ENCODE results near the gene TMEM108.

Gene TMEM108

GRCh38 chr3:133025546-133025945 lies 12.6 kb upstream of the TMEM108 start:
- no peak for ATAC-seq
- TF ChIP-seq ZFP30 (CRISPR knock-in tag; IDR thresholded peaks at IDR 0.05) (no peak), ZNF8 (CRISPR knock-in tag; IDR thresholded peaks at IDR 0.05) (no peak), ESRRG (CRISPR knock-in tag; IDR thresholded peaks at IDR 0.05) (no peak), PPARA (CRISPR knock-in tag; IDR thresholded peaks at IDR 0.05; ENCODE audit: borderline replicate concordance) (no peak), TOX (CRISPR knock-in tag; IDR thresholded peaks at IDR 0.05; ENCODE audit: borderline replicate concordance) (no peak), ZNF565 (CRISPR knock-in tag; conservative IDR thresholded peaks at IDR 0.05; ENCODE audit: low read depth) (no peak), CREB5 (CRISPR knock-in tag; IDR thresholded peaks at IDR 0.05; ENCODE audit: low read depth) (no peak), ARNTL (CRISPR knock-in tag; IDR thresholded peaks at IDR 0.05; ENCODE audit: borderline replicate concordance, low read depth) (no peak), BACH2 (CRISPR knock-in tag; IDR thresholded peaks at IDR 0.05; ENCODE audit: borderline replicate concordance) (no peak), SNAI2 (CRISPR knock-in tag; IDR thresholded peaks at IDR 0.05) (no peak), TSHZ2 (CRISPR knock-in tag; IDR thresholded peaks at IDR 0.05) (no peak), POU6F1 (CRISPR knock-in tag; IDR thresholded peaks at IDR 0.05; ENCODE audit: borderline replicate concordance, low read depth) (no peak), ZC3H10 (CRISPR knock-in tag; IDR thresholded peaks at IDR 0.05) (no peak), ZFP3 (CRISPR knock-in tag; IDR thresholded peaks at IDR 0.05) (no peak)

GRCh38 chr3:133032301-133032700 lies 5.9 kb upstream of the TMEM108 start:
- no peak for ATAC-seq
- no peak for TF ChIP-seq TSHZ2 (CRISPR knock-in tag; IDR thresholded peaks at IDR 0.05)
- TF ChIP-seq RARB (CRISPR knock-in tag; IDR thresholded peaks at IDR 0.05), result no peak
- no peak for TF ChIP-seq GLIS3 (CRISPR knock-in tag; IDR thresholded peaks at IDR 0.05)
- no peak for TF ChIP-seq CREB5 (CRISPR knock-in tag; IDR thresholded peaks at IDR 0.05; ENCODE audit: low read depth)
- TF ChIP-seq ZC3H10 (CRISPR knock-in tag; IDR thresholded peaks at IDR 0.05), result no peak
- TF ChIP-seq OSR1 (CRISPR knock-in tag; IDR thresholded peaks at IDR 0.05), result no peak
- no peak for TF ChIP-seq ZFP3 (CRISPR knock-in tag; IDR thresholded peaks at IDR 0.05)
- TF ChIP-seq ESRRG (CRISPR knock-in tag; IDR thresholded peaks at IDR 0.05), result no peak
- TF ChIP-seq CSRNP3 (CRISPR knock-in tag; IDR thresholded peaks at IDR 0.05), result no peak
- no peak for TF ChIP-seq ZFP30 (CRISPR knock-in tag; IDR thresholded peaks at IDR 0.05)

GRCh38 chr3:133037436-133037835 lies 755 bp upstream of the TMEM108 start:
- no peak for ATAC-seq
- no peak for TF ChIP-seq ZNF565 (CRISPR knock-in tag; conservative IDR thresholded peaks at IDR 0.05; ENCODE audit: low read depth)
- TF ChIP-seq BACH2 (CRISPR knock-in tag; IDR thresholded peaks at IDR 0.05; ENCODE audit: borderline replicate concordance), result no peak
- no peak for TF ChIP-seq TSHZ2 (CRISPR knock-in tag; IDR thresholded peaks at IDR 0.05)
- TF ChIP-seq ZNF8 (CRISPR knock-in tag; IDR thresholded peaks at IDR 0.05), result no peak
- no peak for TF ChIP-seq ZNF70 (CRISPR knock-in tag; IDR thresholded peaks at IDR 0.05)
- TF ChIP-seq ISL1 (CRISPR knock-in tag; IDR thresholded peaks at IDR 0.05), result no peak
- TF ChIP-seq GLIS3 (CRISPR knock-in tag; IDR thresholded peaks at IDR 0.05), result no peak
- no peak for TF ChIP-seq PPARA (CRISPR knock-in tag; IDR thresholded peaks at IDR 0.05; ENCODE audit: borderline replicate concordance)
- TF ChIP-seq ZFP30 (CRISPR knock-in tag; IDR thresholded peaks at IDR 0.05), result no peak
- TF ChIP-seq CSRNP3 (CRISPR knock-in tag; IDR thresholded peaks at IDR 0.05), result no peak
- no peak for TF ChIP-seq TCF4 (CRISPR knock-in tag; IDR thresholded peaks at IDR 0.05; ENCODE audit: borderline replicate concordance)
